HEK293T (cell line): ENCODE results near the gene MYLK4.
"Not testable (repeated sequence)": the region's sequence is repeated elsewhere in the genome, so short reads cannot be mapped to it uniquely, and the experiment has no call there.

ENCODE experiments used
- ARNT ChIP-seq: fragments of 450-650 bp; IDR thresholded peaks from 2 replicates; pipeline ENCODE4 v1.6.1; 2017; ENCODE audit warnings: mild to moderate bottlenecking
- BHLHE40 ChIP-seq: fragments of 450-650 bp; IDR thresholded peaks from 2 replicates; pipeline ENCODE4 v1.6.1; 2016; ENCODE audit warnings: mild to moderate bottlenecking, moderate library complexity, borderline replicate concordance
- ELF4 ChIP-seq: fragments of 450-650 bp; IDR thresholded peaks from 2 replicates; pipeline ENCODE4 v1.6.1; 2017; ENCODE audit warnings: antibody characterized with exemption
- FOXA1 ChIP-seq: fragments of 450-650 bp; IDR thresholded peaks from 2 replicates; pipeline ENCODE4 v1.6.1; 2016; ENCODE audit warnings: mild to moderate bottlenecking
- FOXK2 ChIP-seq: fragments of 450-650 bp; IDR thresholded peaks from 2 replicates; pipeline ENCODE4 v1.6.1; 2016; ENCODE audit warnings: mild to moderate bottlenecking
- FOXM1 ChIP-seq: fragments of 450-650 bp; IDR thresholded peaks from 2 replicates; pipeline ENCODE4 v1.6.1; 2017; ENCODE audit warnings: mild to moderate bottlenecking, borderline replicate concordance
- HDGF ChIP-seq: fragments of 450-650 bp; IDR thresholded peaks from 2 replicates; pipeline ENCODE4 v1.6.1; 2017; ENCODE audit warnings: antibody characterized with exemption, borderline replicate concordance
- NFRKB ChIP-seq: fragments of 450-650 bp; IDR thresholded peaks from 2 replicates; pipeline ENCODE4 v1.6.1; 2016; ENCODE audit warnings: mild to moderate bottlenecking, moderate library complexity
- SP1 ChIP-seq: fragments of 450-650 bp; IDR thresholded peaks from 2 replicates; pipeline ENCODE4 v1.6.1; 2017
- SUZ12 ChIP-seq: fragments of 450-650 bp; IDR thresholded peaks from 2 replicates; pipeline ENCODE4 v1.6.1; 2016; ENCODE audit warnings: mild to moderate bottlenecking
- TARDBP ChIP-seq: fragments of 450-650 bp; IDR thresholded peaks from 2 replicates; pipeline ENCODE4 v1.6.1; 2016
- ZNF384 ChIP-seq: fragments of 450-650 bp; IDR thresholded peaks from 2 replicates; pipeline ENCODE4 v1.6.1; 2016

GRCh38 chr6:2762868-2763267, 12.1 kb upstream of the MYLK4 start:
- not testable (repeated sequence) for TF ChIP-seq ARNT, FOXA1, BHLHE40, HDGF, ZNF384, SP1, NFRKB, SUZ12, FOXK2, FOXM1, TARDBP, ELF4
